Testis (tissue), 2 donors: Measurements from ENCODE around the gene ATP10B.

Experiments used
- CTCF ChIP-seq, 3 experiments: fragments of 450-650 bp in 2 of 3; fragments of 200-600 bp in 1 of 3; sonication (generic) in 1 of 3; IDR thresholded peaks; one replicate each; pipeline ENCODE4 v1.5.1; 2016 to 2019; ENCODE audit warnings: antibody characterized with exemption in 3 of 3, mild to moderate bottlenecking in 2 of 3, moderate library complexity in 1 of 3
- POLR2A ChIP-seq: fragments of 450-650 bp; IDR thresholded peaks from one replicate; pipeline ENCODE4 v1.6.1; 2017; ENCODE audit warnings: antibody characterized with exemption, mild to moderate bottlenecking, moderate library complexity

DNA sequence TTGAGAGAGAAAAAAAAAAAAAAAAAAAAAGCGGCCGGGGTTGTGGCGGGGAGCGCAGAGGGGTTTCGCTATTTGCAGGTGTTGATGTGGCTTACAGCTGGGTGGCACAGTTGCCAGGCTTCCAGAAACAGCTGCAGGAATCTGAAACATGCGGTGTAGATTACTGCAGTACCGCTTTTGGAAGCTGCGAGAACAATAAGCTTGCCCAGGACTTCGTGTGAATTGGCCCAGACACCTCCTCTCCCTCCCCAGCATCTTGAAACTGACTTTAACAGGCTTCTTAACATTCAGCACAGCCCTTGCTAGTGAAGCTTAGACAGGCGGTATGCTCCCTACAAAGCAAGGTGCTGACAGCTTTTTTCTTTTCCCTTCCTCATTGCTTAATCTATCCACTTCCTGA lies 104.0 kb downstream of the ATP10B start:
- TF ChIP-seq CTCF (IDR thresholded peaks at IDR 0.05) (no peak), POLR2A (no peak)
